Stimulated activated naive CD8-positive, alpha-beta T cell treated with anti-CD3 and anti-CD28 coated beads, Interleukin-15, Interleukin-2, amounts not matched to agents 100 ng/mL and 50 ng/mL, for 24 hours (primary cell): Measurements from ENCODE around the gene PARPBP.
A peak's percentile ranks its signal among the peaks of the same experiment; 100 is the strongest.
"Not testable (repeated sequence)": the region's sequence is repeated elsewhere in the genome, so short reads cannot be mapped to it uniquely, and the experiment has no call there.

Experiments
- H3K27ac Mint-ChIP-seq: one replicate; pipeline ENCODE4 v1.8.0; 2021; ENCODE audit warnings: mild to moderate bottlenecking, mixed read lengths
- H3K27me3 Mint-ChIP-seq: one replicate; pipeline ENCODE4 v1.8.0; 2021; ENCODE audit warnings: mixed read lengths
- H3K36me3 Mint-ChIP-seq: one replicate; pipeline ENCODE4 v1.8.0; 2021; ENCODE audit warnings: low read depth, mixed read lengths
- H3K4me1 Mint-ChIP-seq: one replicate; pipeline ENCODE4 v1.8.0; 2021; ENCODE audit warnings: low read depth, mixed read lengths
- H3K4me3 Mint-ChIP-seq: one replicate; pipeline ENCODE4 v1.8.0; 2021; ENCODE audit warnings: mild to moderate bottlenecking, mixed read lengths
- H3K9me3 Mint-ChIP-seq: one replicate; pipeline ENCODE4 v1.8.0; 2021; ENCODE audit warnings: mixed read lengths

PARPBP gene

GRCh38 chr12:102121328-102121727 is 1.3 kb downstream of the PARPBP start:
- H3K4me1 Mint-ChIP-seq: peaks cover 29% of the 10 kb centered on the region
- H3K27me3 Mint-ChIP-seq, H3K9me3 Mint-ChIP-seq: not testable (repeated sequence)
- H3K4me3 Mint-ChIP-seq: peak overlapping the region; percentile 95
- H3K36me3 Mint-ChIP-seq: peaks cover 35% of the 10 kb centered on the region
- H3K27ac Mint-ChIP-seq: peak overlapping the region; percentile 91

GRCh38 chr12:102130720-102131119 is 10.7 kb downstream of the PARPBP start:
- not testable (repeated sequence) for H3K4me3 Mint-ChIP-seq, H3K27ac Mint-ChIP-seq, H3K27me3 Mint-ChIP-seq, H3K9me3 Mint-ChIP-seq, H3K4me1 Mint-ChIP-seq
- peaks cover 58% of the 10 kb centered on the region for H3K36me3 Mint-ChIP-seq

GRCh38 chr12:102131442-102131841 is 11.5 kb downstream of the PARPBP start:
- not testable (repeated sequence) for H3K4me3 Mint-ChIP-seq, H3K4me1 Mint-ChIP-seq, H3K9me3 Mint-ChIP-seq, H3K27me3 Mint-ChIP-seq, H3K27ac Mint-ChIP-seq
- H3K36me3 Mint-ChIP-seq: peaks cover 52% of the 10 kb centered on the region

GRCh38 chr12:102137619-102138018 is 17.6 kb downstream of the PARPBP start:
- not testable (repeated sequence) for H3K4me3 Mint-ChIP-seq, H3K27ac Mint-ChIP-seq, H3K9me3 Mint-ChIP-seq, H3K4me1 Mint-ChIP-seq, H3K27me3 Mint-ChIP-seq
- peaks cover 62% of the 10 kb centered on the region for H3K36me3 Mint-ChIP-seq

GRCh38 chr12:102142866-102143373 is 22.9 kb downstream of the PARPBP start:
- H3K36me3 Mint-ChIP-seq: peaks cover 58% of the 10 kb centered on the region
- H3K27me3 Mint-ChIP-seq, H3K4me3 Mint-ChIP-seq, H3K4me1 Mint-ChIP-seq, H3K27ac Mint-ChIP-seq, H3K9me3 Mint-ChIP-seq: not testable (repeated sequence)

- H3K4me1 Mint-ChIP-seq: no peaks in the 10 kb centered on the region
- H3K27me3 Mint-ChIP-seq: no peaks in the 10 kb centered on the region
- peaks cover 46% of the 10 kb centered on the region for H3K36me3 Mint-ChIP-seq
- H3K9me3 Mint-ChIP-seq: no peaks in the 10 kb centered on the region
- no peak overlapping the region for H3K4me3 Mint-ChIP-seq
- H3K27ac Mint-ChIP-seq: no peak overlapping the region
Measured at GRCh38 chr12:102144221-102144620, 24.2 kb downstream of the PARPBP start.

- not testable (repeated sequence) for H3K4me1 Mint-ChIP-seq, H3K27me3 Mint-ChIP-seq, H3K4me3 Mint-ChIP-seq, H3K9me3 Mint-ChIP-seq, H3K27ac Mint-ChIP-seq
- peaks cover 20% of the 10 kb centered on the region for H3K36me3 Mint-ChIP-seq
Measured at GRCh38 chr12:102147062-102147587, 27.1 kb downstream of the PARPBP start.

- H3K4me3 Mint-ChIP-seq, H3K27me3 Mint-ChIP-seq, H3K27ac Mint-ChIP-seq, H3K9me3 Mint-ChIP-seq, H3K36me3 Mint-ChIP-seq, H3K4me1 Mint-ChIP-seq: not testable (repeated sequence)
Measured at GRCh38 chr12:102155206-102155605, 35.2 kb downstream of the PARPBP start.

GRCh38 chr12:102163383-102163782 is 43.4 kb downstream of the PARPBP start:
- H3K4me1 Mint-ChIP-seq: peaks cover 11% of the 10 kb centered on the region
- H3K36me3 Mint-ChIP-seq: peaks cover 9% of the 10 kb centered on the region
- H3K27me3 Mint-ChIP-seq: no peaks in the 10 kb centered on the region
- H3K4me3 Mint-ChIP-seq: no peak overlapping the region
- no peaks in the 10 kb centered on the region for H3K9me3 Mint-ChIP-seq
- H3K27ac Mint-ChIP-seq: no peak overlapping the region

- Mint-ChIP-seq H3K4me1 (peaks cover 17% of the 10 kb centered on the region), H3K4me3 (no peak overlapping the region), H3K9me3 (no peaks in the 10 kb centered on the region), H3K36me3 (peaks cover 21% of the 10 kb centered on the region), H3K27me3 (no peaks in the 10 kb centered on the region), H3K27ac (no peak overlapping the region)
Measured at GRCh38 chr12:102167821-102168604, 48.0 kb downstream of the PARPBP start.

- H3K27ac Mint-ChIP-seq: no peak overlapping the region
- H3K4me1 Mint-ChIP-seq: peaks cover 17% of the 10 kb centered on the region
- H3K27me3 Mint-ChIP-seq: no peaks in the 10 kb centered on the region
- H3K36me3 Mint-ChIP-seq: peaks cover 12% of the 10 kb centered on the region
- no peak overlapping the region for H3K4me3 Mint-ChIP-seq
- no peaks in the 10 kb centered on the region for H3K9me3 Mint-ChIP-seq
Measured at GRCh38 chr12:102169922-102170621, 50.1 kb downstream of the PARPBP start.

GRCh38 chr12:102171951-102172350 is 52.0 kb downstream of the PARPBP start:
- Mint-ChIP-seq H3K36me3 (peaks cover 12% of the 10 kb centered on the region), H3K27ac (no peak overlapping the region), H3K27me3 (no peaks in the 10 kb centered on the region), H3K4me1 (peaks cover 17% of the 10 kb centered on the region), H3K4me3 (no peak overlapping the region), H3K9me3 (no peaks in the 10 kb centered on the region)

- H3K27ac Mint-ChIP-seq: no peak overlapping the region
- H3K4me1 Mint-ChIP-seq: peaks cover 14% of the 10 kb centered on the region
- H3K9me3 Mint-ChIP-seq: no peaks in the 10 kb centered on the region
Measured at GRCh38 chr12:102172436-102172835, 52.5 kb downstream of the PARPBP start.

GRCh38 chr12:102174117-102174516 is 54.1 kb downstream of the PARPBP start:
- Mint-ChIP-seq H3K9me3 (no peaks in the 10 kb centered on the region), H3K27ac (no peak overlapping the region), H3K4me1 (peaks cover under 1% of the 10 kb centered on the region), H3K27me3 (no peaks in the 10 kb centered on the region), H3K36me3 (peaks cover 9% of the 10 kb centered on the region), H3K4me3 (no peak overlapping the region)

More at GRCh38 chr12:102172436-102172835, 52.5 kb downstream of the PARPBP start:
- Mint-ChIP-seq H3K4me3 (no peak overlapping the region), H3K36me3 (peaks cover 12% of the 10 kb centered on the region), H3K27me3 (no peaks in the 10 kb centered on the region)

GRCh38 chr12:102174761-102175160 is 54.8 kb downstream of the PARPBP start:
- H3K27ac Mint-ChIP-seq: no peak overlapping the region
- no peak overlapping the region for H3K4me3 Mint-ChIP-seq
- no peaks in the 10 kb centered on the region for H3K9me3 Mint-ChIP-seq
- H3K36me3 Mint-ChIP-seq: peaks cover 5% of the 10 kb centered on the region
- H3K27me3 Mint-ChIP-seq: no peaks in the 10 kb centered on the region
- H3K4me1 Mint-ChIP-seq: no peaks in the 10 kb centered on the region
